Osteocyte (in vitro differentiated cells): ENCODE measurements around the gene ACTBL2. TPM values are rescaled to one million over a fixed set of nuclear protein-coding genes. Genes with fewer than 3 reads are reported as not detected.

Source experiments
- DNase-seq: peaks from one replicate; pipeline ENCODE4 v3.0.0; 2021; ENCODE audit warnings: mixed read lengths; ENCODE audit not compliant: unreplicated experiment; ENCODE audit errors: extremely low spot score
- H3K27ac Mint-ChIP-seq: one replicate; pipeline ENCODE4 v1.8.0; 2021; ENCODE audit warnings: mild to moderate bottlenecking, mixed read lengths; ENCODE audit not compliant: unreplicated experiment
- H3K27me3 Mint-ChIP-seq: one replicate; pipeline ENCODE4 v1.8.0; 2021; ENCODE audit warnings: mixed read lengths; ENCODE audit not compliant: unreplicated experiment
- H3K36me3 Mint-ChIP-seq: one replicate; pipeline ENCODE4 v1.8.0; 2021; ENCODE audit warnings: mixed read lengths; ENCODE audit not compliant: unreplicated experiment
- H3K4me1 Mint-ChIP-seq: one replicate; pipeline ENCODE4 v1.8.0; 2021; ENCODE audit warnings: mixed read lengths; ENCODE audit not compliant: unreplicated experiment
- H3K4me3 Mint-ChIP-seq: one replicate; pipeline ENCODE4 v1.8.0; 2021; ENCODE audit warnings: mild to moderate bottlenecking, moderate library complexity, mixed read lengths; ENCODE audit not compliant: unreplicated experiment
- H3K9me3 Mint-ChIP-seq: one replicate; pipeline ENCODE4 v1.8.0; 2021; ENCODE audit warnings: mixed read lengths; ENCODE audit not compliant: unreplicated experiment
- total RNA-seq: library from RNA; stranded (reverse); gene quantifications from 2 replicates; pipeline ENCODE4 v1.2.1, GENCODE V29; 2021
- TF ChIP-seq, protein P1 (sequence below): fragments of 200-600 bp; sonication (generic); IDR thresholded peaks from 2 replicates; pipeline ENCODE4 v1.5.0; 2021; ENCODE audit warnings: antibody characterized with exemption, mild to moderate bottlenecking, moderate library complexity

The ACTBL2 gene
- total RNA-seq, 1 donor from 2014 or later: not detected

- DNase-seq: no peak
- Mint-ChIP-seq H3K27ac (no peak overlapping the region), H3K36me3 (no peaks in the 10 kb centered on the region), H3K27me3 (no peaks in the 10 kb centered on the region), H3K9me3 (no peaks in the 10 kb centered on the region), H3K4me1 (peaks cover 30% of the 10 kb centered on the region), H3K4me3 (no peak overlapping the region)
- TF ChIP-seq, protein P1, sequence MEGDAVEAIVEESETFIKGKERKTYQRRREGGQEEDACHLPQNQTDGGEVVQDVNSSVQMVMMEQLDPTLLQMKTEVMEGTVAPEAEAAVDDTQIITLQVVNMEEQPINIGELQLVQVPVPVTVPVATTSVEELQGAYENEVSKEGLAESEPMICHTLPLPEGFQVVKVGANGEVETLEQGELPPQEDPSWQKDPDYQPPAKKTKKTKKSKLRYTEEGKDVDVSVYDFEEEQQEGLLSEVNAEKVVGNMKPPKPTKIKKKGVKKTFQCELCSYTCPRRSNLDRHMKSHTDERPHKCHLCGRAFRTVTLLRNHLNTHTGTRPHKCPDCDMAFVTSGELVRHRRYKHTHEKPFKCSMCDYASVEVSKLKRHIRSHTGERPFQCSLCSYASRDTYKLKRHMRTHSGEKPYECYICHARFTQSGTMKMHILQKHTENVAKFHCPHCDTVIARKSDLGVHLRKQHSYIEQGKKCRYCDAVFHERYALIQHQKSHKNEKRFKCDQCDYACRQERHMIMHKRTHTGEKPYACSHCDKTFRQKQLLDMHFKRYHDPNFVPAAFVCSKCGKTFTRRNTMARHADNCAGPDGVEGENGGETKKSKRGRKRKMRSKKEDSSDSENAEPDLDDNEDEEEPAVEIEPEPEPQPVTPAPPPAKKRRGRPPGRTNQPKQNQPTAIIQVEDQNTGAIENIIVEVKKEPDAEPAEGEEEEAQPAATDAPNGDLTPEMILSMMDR: no peak
These were observed 10.4 kb upstream of the ACTBL2 start for GRCh38 chr5:57493034-57493433.

DNA sequence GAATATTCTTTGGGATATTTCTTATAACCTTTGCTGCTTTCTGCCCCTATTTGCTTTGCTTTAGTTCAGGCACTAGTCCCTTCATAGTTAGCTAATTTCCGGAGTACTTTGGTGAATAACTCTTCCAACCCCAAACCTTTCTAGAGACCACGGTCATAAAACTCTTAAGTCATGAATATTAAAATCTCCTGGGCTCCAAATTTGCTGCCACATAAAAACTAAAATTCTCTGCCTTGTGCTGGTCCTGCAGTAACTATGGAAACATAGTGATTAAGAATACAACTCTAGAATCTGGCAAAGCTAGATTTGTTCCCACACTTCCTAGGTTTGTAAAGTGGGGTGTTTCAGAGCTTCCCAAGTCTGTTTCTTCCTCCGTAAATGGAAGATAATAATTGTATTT lies 10.0 kb upstream of the ACTBL2 start:
- no peaks in the 10 kb centered on the region for H3K27me3 Mint-ChIP-seq
- no peak for DNase-seq
- H3K36me3 Mint-ChIP-seq: no peaks in the 10 kb centered on the region
- H3K27ac Mint-ChIP-seq: no peak overlapping the region
- peaks cover 33% of the 10 kb centered on the region for H3K4me1 Mint-ChIP-seq
- no peaks in the 10 kb centered on the region for H3K9me3 Mint-ChIP-seq
- TF ChIP-seq, protein P1: no peak
- no peak overlapping the region for H3K4me3 Mint-ChIP-seq

DNA sequence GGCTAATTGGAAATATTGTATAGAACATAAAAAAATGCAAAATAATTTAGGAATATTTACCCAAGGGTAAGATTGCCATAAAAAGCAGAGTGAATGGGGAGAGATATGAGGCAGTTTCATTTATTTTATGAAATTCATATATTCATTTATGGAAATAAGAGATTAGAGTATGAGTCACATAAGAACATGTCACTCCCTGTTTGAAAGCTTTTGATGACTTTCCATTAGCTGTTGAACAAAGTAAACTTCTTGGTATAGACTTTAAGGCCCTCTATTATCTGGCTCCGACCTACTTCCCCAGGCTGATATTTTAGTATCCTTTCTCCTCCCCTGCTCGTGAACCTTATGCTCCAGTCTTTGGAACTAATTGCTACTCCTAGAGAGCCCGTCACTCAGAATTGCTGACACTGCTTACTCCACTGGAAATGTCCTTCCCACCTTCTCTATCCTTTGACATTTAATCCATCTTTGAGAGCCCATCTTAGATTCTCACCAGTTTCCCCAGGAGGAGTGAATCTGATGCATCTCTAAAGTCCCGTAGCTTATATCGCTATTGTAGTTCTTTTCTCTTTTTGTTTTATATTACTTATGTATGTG lies 8.9 kb upstream of the ACTBL2 start:
- H3K27ac Mint-ChIP-seq: no peak overlapping the region
- no peaks in the 10 kb centered on the region for H3K36me3 Mint-ChIP-seq
- TF ChIP-seq, protein P1: no peak
- no peaks in the 10 kb centered on the region for H3K27me3 Mint-ChIP-seq
- no peak for DNase-seq
- H3K9me3 Mint-ChIP-seq: no peaks in the 10 kb centered on the region
- peaks cover 33% of the 10 kb centered on the region for H3K4me1 Mint-ChIP-seq
- H3K4me3 Mint-ChIP-seq: no peak overlapping the region

DNA sequence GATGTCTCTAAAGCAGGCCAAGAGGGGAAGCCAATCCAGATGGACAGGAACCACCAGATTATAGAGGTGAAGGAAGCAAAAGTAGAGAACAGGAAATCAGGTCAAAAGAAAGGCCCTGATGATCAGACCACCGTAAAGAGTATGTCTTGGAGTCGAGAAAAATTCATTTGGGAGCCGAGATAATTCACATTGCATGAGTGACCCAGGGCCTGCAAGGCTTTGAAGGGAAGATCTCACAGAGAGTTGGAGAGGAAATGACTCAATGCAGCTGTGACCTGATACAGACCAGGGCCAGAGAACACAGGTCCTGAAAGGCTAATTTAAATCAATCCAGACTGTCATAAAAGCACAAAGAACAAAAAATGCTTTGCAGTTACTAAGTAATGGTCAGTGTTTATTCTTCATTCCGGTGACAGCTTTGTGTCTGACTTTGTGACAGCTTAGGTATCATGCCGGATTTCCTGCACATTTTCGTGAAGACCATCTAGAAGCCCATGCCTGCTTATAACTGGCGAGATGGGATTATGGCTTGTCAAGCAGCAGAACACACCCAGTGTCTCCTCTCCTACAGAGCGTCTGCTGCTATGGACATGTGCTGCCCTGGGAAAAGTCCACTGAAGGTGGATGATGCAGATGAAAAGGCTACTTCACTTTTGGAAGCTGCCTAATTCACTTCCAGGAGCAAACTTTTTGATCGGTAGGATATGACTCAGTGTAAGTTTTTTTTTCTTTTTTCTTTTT lies 5.8 kb upstream of the ACTBL2 start:
- Mint-ChIP-seq H3K4me3 (no peak overlapping the region), H3K36me3 (no peaks in the 10 kb centered on the region), H3K27ac (peak overlapping the region; percentile 17), H3K9me3 (no peaks in the 10 kb centered on the region), H3K4me1 (peaks cover 13% of the 10 kb centered on the region), H3K27me3 (no peaks in the 10 kb centered on the region)
- DNase-seq: no peak
- TF ChIP-seq, protein P1: no peak

DNA sequence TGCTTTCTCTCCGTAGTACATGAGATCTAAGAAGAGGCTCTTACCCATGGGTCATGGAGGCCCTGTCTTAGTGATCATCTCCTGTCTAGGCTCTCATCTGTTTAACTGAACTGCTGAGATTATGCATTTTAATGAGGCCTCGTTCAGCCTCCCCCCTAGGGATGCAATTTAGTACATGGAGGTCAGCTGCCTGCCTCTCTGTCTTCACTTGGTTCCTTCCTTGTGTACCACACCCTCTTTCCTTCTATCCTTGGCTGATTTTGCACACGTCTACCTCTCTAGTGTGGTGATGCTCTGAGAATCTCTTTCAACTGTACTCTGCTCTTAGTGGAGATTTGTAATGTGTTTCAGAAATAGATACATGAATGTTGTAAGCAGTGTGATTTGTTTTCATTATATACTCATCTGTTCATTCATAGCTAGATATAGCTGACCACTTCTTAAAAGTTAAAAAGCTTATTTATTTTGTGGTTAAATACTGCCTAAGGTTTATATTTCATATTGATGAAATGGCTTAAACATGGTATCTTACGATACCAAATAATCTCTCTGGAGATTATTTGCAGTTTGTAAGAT lies 3.5 kb upstream of the ACTBL2 start:
- Mint-ChIP-seq H3K9me3 (peaks cover 3% of the 10 kb centered on the region), H3K36me3 (no peaks in the 10 kb centered on the region), H3K4me3 (no peak overlapping the region), H3K27me3 (no peaks in the 10 kb centered on the region), H3K27ac (no peak overlapping the region), H3K4me1 (peaks cover 13% of the 10 kb centered on the region)
- TF ChIP-seq, protein P1: no peak
- no peak for DNase-seq
